NK-92 (cell line): ENCODE results near the gene CELF4.

Source experiments
- DNase-seq: peaks from one replicate; lab custom pipeline; 2025; ENCODE audit not compliant: unreplicated experiment; lab: John Stamatoyannopoulos, UW

Gene CELF4

DNA sequence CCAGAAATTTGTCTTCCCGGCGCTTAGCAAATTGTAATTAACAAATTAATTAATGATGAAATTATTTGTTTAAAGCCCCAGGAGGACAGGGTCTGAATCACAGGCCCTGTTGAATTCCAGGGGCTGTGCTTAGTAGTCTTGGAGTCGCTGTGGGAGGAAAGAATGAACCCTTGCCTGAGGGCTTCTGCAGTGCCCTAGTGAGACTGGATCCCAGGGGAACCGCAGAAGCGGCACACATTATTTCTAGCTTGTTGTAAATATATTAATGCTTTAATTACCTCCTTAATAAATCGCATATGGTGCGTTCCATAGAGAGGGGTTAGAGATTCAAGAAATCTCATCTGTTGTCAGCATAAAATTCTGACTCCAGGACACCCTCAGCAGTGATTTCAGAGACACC is 235.4 kb downstream of the CELF4 start:
- no peak for DNase-seq

DNA sequence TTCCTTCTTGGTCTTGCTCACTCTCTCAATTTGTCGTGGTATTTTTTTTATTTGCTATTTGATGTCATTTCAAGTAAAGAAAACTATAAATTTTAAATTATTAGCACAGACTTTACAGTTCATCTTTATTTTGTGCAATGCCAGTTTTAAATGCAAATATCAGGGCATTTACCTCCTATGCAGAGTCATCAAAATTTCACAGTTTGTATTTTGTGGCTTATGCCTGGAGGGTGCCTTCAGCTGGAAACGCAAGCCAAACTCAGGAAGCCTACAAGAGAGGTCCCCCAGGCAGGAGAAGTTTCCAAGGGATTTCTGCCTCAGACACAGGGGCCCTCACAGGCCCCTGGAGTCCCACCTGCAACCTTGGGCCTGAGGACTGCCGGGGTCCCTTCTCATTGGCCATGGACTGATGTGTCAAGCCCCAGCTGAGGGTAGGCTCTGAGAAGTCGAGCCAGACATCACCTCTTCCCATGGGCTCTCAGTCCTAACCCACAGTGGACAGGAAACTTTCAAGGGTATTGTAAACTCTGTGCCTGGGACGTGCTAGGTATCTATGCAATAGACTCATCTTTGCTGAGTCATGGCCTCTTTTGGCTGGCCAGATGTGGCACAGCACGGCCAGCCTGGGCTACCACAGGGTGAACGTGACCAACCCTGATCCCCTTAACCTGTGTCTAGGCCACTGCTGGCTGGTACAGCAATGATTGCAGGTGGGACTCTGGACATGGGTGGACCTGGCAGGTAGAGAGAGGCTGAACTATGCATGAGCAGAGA is 236.5 kb downstream of the CELF4 start:
- no peak for DNase-seq

DNA sequence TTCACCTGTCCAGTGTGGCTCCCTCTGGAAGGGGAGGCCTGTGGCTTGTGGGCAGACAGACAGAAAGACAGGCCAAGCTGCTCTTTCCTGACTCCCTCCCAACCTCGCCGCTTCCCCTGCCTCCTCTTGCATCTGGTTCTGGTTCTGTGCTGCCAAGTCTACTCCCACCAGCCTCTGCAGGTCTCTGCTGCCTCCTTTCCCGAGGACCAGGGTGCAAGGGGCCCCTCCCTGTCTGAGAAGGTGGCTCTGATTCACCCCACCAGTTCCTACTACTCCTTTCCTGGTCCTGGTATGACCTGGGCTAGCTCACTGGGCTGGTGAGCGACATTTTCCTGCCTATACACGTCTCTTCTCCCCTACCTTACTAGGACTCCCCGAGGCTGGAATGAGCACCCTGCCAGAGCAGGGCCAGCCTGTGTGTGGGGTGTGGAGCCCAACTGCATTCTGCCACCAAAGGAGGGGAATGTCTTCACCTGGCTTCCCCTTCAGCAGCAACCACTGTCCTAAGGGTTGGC is 238.5 kb downstream of the CELF4 start:
- DNase-seq = no peak

DNA sequence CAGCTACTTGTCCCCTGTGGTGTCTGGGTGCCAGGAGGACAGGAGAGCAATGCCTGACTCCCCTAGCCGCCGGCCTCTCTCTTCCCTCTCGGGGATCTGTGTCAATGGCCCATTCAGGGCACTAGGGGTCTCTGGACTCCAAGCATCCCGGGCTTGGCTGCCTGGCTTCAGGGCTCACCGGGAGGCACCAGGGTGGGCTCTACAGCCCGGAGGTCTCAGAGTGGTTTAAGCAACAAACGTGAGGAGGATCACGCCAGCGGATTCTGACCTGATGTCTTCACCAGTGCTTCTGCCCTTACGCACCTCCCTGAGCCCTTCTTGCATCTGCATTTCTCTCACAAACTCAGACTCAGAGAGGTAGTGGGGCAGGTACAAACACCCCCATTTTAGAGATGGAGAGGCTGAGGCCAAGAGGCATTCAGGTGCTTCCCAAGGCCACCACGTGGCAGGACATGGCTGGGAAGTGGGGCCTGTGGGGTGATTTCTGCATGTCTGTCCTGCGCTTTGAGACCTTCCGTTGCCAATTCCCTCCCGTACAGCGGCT is 243.0 kb downstream of the CELF4 start:
- no peak for DNase-seq

DNA sequence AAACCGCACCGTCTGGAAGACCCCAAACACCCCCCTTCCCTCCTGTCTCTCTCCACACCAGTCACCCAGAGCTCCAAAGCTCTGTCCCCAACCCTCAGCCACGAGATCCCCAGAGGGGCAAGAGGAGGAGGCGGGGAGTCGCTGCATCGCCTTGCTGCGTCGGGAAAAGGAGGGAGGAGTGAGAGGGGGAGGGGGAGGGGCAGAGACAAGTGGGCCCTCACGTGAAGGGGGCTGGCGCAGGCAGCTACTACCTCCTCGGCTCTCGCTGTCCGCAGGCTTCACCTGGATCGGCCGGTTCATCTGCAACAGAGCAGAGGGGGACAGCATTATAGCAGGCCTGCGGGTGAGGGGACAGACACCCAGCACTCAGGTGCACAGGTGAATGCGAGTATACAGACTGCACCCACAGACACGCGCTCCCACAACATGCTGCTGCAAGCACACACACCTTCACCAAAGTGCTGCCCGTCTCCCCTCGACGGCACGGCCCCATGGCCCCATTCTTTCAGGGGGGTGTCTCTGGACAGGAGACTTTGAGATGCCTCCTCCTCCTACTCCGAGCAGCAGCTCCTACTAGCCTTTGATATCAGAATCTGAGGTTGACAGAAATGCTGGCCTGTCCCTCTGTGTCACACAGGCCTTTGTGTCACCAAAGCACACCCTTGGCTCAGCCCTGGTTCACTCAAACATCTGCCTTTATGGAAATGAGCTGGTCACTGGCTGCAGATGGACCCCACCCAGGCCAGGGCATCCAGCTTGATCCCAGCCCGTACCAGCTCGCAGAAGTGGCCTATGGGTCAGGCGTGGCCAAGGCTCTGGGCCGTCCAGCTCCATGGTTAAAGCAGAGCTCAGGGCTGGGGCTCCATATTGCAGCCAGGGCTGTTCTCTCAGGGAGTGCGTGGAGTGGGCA is 243.8 kb downstream of the CELF4 start:
- no peak for DNase-seq

DNA sequence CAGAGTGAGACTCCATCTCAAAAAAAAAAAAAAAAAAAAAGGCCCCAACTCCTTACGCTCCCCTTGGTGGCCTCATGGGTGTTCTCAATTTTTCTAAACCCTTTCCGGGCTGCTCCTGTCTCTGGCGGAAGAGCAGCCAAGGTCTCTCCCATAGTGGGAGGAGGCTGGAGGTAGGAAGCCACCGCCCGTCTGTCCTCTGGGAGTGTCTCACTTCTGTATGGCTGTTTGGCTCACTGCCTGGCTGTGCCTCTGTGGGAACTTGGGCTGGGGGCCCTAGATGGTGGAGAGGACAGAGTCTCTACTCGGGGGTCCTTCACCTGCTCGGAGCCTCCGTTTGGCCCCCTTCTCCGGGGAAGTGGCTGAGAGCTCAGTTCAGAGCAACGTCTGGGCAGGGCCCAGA is 245.3 kb downstream of the CELF4 start:
- DNase-seq = no peak

DNA sequence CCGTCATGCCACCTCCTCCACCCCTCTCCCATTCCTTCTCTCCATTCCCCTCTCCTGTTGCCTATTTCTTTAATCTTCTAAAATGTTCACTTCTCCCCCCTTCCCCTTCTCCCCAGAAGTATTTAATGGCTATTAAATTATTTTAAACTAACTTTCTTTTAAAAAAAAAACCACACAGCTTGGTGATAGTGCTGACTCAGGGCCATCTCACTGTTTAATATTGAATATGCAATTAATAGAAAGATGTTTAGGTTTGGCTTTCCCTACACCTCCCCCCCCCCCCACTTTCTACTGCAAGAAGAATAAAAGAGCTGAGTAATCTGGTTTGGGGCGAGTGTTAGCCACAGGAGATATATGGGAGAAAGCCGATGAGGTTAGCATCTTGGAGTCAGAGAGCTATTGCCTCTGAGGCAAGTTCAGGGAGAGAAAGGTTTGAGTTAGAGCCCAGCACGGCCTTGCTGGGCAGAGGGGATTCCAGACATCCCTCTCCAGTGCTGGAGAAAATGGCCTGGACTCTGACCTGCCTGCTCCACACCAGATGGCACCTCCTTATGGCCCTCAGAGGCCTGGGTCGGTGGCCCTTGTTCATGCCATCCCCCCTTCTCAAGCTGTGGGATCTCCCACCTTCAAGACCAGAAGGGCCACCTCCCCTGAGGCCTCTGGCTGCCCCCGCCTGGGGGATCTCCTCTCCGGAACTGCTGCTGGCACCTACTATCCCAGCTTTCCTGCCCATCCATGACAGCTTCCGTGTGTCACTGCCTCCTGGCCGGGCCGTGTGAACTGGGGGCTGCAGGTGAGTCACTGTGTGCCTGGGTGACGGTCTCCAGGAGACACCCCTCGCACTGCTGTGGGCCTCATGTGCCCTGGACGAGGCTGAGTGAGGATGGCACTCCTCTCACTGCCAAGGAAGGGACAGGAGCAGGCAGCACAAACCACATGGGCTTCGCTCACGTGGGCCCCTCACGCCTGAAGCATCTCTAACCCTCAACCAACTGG is 246.9 kb downstream of the CELF4 start:
- no peak for DNase-seq

DNA sequence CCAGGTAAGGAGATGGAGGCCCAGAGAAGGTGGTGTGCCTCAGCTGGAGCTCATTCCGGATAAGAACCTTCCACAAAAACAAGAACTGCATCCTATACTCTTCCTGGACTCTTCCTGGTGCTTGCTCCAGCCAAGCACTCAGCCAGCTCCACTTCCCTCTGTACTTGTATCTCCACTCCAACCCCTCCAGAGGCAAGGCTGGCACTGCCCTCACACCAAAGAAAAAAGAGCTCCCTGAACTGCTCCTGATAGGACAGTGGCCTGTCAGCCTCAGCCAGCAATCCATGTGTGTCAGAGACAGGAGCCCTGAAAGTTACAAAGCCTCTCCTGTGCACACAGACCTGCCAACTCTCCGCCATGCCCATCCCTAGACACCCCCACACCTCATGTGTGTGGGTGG is 248.1 kb downstream of the CELF4 start:
- no peak for DNase-seq

DNA sequence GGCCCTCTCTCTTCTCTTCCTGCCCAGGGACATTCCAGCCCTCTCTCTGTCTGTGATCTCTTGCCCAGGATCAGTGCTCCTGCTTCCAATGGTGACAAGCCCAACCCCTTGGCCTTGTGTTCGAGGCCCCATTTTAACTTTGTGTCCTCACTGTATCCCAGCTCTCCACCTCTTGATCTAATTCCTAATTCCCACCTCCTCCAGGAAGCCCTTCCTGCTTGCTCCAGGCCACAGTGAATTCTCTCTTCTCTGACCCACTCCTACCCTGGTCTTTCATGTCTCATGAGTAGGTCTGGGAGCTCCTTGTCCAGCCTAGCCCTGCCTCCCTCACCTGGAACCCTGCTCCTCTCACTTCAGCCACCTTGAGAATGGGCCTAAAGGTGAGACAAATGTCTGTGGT is 249.1 kb downstream of the CELF4 start:
- DNase-seq = no peak

DNA sequence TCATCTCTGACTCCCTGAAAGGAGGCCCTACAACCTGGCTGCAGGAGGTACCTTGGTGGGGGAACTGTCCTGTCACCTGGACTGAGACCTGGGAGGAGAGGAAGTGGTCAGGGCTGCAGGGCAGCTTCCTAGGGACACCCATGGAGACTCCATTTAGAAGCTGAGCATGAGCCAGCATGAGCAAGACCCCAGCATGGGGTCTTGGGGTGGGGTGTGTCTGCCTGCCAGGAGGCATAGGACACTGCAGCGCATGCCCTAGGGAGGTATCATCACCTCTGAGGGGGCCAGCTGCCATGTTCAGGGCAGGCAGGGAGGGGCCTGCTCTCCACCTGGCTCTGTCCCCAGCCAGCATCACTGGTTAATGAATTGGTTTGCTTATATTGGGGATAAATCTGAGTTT is 249.7 kb downstream of the CELF4 start:
- DNase-seq = no peak

DNA sequence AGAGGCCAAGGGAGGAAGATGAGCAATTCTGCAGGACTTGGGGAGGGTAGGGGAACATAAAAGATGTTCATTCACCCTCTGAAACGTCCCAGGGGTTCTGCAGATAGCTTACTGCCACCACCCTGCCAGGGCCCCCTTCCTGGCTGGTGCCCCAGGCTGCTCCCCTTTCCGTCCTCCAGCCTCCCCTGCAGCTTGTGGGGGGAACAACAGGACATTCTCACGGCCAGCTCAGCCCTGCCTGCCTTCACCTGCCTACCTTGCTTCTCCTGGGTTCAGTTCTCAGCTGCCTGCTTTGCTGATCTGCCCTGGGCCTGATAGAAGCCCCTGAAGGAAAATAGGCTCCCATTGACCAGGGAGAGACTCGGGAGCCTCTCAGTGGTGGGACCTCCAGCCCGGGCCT is 251.1 kb downstream of the CELF4 start:
- no peak for DNase-seq

DNA sequence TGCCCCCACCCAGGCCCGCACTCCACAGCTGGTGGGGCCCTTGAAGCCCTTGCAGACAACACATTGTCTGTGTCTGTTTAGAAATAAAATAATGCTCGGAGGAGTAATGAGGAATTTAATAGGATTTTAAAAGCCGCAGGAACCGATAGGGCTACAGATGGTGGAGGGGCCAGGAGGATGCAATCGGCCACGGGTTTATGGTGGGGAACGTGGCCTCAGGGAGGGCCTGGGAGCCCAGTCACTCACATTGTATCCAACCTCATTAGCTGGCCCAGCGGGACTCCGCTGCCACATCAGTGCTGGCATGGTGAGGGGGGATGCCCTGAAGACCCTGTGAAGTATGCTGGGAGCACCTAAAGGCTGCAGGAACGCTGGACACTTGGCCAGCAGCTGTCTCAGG is 252.0 kb downstream of the CELF4 start:
- no peak for DNase-seq

DNA sequence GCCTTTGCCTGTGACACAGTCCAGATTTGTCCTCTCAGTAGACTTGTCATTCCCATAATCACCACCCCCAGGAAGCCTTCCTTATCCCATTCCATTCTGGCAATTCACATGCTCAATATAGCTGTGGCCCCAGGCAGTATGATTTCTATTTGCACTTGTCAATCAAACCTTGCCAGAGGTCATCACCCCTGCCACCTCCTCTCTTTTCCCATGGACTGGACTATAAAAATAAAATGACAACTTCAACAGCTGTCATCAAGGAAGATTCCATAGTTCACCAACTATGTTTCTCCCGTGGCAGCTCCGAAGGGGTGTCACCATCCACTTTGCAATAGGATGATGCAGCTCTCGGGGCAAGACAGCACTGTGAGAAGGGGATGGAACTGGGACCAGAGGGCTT is 255.7 kb downstream of the CELF4 start:
- DNase-seq = no peak

DNA sequence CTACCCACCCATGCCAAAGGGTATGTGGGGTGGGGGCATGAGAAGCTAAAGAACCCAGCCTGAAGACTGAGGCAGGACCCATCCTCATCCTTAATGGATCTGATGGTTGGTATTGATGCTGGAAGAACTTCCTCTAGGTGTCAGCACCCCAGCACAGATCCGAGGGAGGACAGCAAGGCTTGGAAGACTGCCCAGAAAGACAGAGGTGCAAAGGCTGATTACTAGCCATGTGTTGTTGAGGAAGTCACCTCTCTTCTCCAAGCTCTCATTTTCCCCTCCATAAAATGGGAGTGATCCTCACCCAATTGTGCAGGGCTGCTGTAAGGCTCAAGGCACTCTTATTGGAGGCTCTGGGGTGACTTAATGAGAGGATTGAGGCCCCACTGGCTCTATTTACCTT is 256.5 kb downstream of the CELF4 start:
- no peak for DNase-seq

DNA sequence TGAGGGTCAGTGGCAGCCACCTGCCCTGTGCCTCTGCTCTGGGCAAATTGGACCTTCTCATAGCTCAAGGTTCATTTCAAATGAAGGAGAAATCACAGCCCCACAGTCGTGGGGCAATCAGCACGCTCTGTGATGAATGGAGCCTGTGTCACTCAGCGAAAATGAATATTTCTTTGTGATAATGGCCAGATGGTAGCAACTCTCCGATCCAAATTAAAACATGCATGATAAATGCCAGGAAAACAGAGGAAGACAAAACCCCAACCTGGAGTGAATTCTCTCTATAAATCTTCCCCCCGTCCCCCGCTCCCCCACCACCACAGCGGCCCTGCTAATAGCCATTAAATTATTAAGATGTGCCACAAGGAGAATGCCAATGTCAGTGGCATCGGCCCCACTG is 258.4 kb downstream of the CELF4 start:
- no peak for DNase-seq

DNA sequence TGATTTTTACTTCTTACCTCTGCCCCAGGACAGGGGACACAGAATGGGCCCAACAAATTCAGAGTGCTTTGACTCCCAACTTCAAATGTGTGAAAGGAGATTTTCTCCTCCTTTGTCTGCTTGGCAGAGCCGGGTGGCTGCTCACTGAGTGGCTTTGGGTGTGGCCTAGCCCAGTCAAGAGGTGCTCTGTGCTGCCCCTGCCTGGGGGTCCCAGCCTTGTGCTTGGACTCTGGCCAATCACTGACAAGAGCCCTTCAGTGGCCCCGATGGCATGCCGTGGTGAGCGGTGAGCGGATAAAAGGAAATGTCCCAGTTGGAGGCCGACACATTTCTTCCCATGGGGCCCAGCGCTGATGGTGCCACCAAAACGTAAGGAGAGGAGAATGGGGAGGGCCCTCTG is 259.2 kb downstream of the CELF4 start:
- no peak for DNase-seq

DNA sequence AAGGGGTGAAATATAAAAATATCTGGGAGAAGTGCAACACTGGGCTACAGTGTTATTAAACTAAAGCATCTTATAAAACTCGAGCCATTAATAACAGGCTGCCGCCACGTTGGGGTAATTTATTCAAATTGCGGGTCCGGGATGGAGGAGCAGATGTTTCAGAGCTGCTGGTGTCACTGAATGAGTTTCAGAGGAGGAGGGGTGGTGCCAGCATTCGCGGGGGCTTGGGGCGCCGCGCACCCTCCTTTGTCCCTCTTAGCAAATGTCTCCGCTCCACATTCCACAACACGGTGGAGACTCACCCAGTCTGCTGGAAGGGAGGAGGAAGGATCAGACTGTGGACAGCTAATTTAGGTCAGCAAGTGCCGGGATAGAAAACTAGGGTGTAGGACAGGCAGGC is 260.5 kb downstream of the CELF4 start:
- no peak for DNase-seq

DNA sequence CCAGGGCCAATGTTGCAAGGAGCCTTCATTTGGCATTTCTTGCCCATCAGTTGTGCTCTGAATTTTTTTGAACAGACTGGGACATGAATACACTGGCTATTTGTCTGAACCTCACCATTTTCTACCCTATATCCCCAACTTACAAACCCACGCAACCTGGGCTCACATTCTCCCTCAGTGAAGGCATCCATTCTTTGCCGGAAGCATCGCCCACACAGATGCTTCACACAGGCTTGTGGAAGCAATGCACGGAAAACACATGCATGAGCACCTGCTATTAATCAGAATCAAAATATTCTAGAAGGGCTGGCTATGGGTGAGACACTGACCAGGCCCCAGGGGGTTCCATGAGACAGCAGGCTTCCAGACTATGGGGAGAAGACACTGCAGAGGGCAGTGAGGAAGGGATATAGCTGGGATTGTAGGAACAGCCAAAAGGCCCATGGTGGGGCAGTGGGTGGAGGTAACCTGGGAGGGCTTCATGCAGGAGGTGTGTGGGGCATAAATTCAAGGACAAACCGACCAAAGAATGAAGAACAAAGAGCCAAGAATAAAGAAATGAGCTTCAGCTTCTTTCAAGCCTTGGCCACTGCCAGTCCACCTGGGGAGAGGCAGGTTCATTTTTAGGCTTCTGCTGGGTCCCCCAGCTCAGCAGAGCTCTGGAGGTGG is 261.5 kb downstream of the CELF4 start:
- no peak for DNase-seq

DNA sequence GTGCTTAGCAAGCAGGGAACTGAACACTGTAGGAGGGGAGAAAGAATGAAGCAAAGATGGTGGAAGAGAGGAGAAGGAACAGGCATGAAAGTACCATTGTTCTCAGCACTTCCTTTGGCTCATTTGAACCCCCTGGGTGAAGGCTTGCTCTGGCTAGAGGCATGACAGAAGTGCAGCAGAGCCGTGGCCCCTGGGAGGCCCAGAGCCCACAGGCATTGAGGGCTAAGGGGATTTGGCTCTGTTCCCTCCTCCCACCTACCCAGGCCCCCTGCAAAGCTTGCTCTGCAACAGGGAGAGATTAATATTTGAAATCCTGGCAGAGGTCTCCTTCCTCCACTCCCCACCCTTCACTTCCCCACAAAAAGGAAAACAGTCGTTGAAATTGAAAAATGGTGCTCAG is 262.6 kb downstream of the CELF4 start:
- no peak for DNase-seq

DNA sequence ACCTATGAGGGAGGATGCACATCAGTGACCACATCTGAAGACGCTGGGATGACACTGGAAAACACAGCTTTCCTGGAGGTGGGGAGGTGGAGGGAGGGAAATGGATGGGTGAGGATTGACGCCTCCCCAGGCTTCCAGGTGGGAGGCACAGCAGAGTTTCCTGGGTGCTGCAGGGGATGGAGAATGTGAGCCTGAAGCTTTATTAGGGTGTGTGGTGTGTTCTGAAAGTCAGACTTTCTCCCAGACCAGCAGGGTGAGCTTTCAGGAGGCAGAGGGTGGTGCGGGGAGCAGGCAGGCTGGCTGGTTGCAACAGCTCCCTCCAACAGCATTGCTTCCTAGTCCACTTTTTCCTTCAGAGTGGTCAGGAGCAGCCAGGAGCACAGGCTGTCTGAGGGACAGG is 263.1 kb downstream of the CELF4 start:
- no peak for DNase-seq
